ENCODE data around the gene NCBP1.
A peak's percentile ranks its signal among the peaks of the same experiment; 100 is the strongest.

Gene NCBP1

DNA sequence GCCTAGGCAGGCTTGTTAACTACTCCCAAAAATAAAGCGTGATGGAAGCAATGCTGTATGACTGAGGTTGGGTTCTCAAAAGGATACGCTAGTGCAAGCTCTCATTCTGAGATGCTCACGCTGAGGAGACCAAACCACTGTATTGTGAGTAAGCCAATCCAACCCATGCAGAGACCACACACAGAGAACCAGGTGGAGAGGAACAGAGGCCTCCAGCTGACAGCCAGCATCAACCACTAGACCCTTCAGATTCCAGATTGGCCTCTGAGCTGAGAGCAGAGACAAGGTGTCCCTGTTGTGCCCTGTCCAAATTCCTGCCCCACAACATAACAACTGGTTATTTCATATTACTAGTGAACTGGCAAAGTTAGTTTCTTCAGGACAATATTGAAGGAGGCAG is 5.0 kb upstream of the NCBP1 start:
- no peak for DNase-seq

DNA sequence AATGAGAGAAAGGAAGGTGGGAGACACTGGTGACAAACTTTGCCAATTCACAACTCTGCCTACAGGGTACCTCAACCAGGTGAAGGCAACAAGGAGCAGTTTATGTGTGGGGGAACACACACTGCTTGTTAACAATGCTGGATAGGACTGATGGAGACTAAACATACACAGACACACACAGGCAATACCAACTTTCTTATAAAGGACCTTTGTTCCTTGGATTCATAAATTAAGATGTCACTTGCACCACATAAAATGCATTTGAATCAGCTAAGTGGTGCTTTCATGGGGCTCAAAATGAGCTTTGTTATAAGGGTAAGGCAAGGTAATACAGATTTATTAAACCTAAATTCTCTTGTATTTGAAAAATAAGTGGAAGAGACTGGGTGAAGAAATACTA is 4.5 kb upstream of the NCBP1 start:
- no peak for DNase-seq

DNA sequence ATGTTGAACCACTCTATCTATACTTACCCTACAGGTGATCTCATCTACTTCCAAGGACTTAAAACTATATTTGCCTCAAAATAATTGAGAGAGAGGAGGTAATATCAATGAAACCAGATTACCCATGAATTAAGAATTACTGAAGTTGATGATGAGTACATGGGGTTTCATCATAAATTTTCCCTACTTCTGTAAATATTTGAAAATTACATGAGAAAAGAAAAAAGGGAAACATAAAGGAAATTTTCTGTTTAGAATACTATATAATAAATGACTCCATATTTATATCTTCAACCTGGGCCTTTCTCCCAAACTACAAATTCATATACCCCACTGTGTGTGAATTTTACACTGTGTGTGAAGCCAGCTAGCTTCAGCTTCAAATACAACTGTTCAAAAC is 3.0 kb upstream of the NCBP1 start:
- no peak for DNase-seq

- peak in 1 of 2 donors; percentile 21 for DNase-seq
Observed at GRCh38 chr9:97632248-97632984, 1.2 kb upstream of the NCBP1 start.

DNA sequence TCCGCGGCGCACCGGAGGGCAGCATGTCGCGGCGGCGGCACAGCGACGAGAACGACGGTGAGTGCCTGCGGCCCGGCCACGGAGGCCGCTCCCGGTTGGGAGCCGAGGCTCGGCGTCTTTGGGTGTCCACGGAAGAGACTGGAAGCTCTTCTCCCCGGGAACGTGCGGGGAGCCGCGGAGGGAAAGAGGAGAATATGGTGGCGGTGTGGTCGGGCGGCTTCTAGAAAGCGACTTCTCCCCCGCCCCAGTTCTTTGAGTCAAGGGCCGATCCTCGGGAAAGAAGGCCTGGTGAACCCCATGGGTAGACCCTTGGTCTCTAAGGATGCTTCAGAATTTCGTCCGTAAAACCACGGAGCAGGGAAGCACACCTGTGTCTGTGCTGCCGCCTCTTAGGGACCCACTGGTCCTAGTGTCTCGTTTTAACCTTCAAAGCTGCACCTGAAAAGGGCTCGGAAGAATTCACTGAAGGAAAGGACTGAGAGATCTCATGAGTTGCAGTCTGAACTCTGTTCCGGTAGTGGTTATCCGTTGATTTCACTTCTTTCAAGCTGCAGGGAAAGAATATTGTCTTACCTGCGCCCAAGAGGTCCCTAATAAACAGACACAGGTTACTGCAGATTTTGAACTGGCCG is 354 bp downstream of the NCBP1 start:
- DNase-seq: peak in 1 of 2 donors; percentile 6

GRCh38 chr9:97635026-97635425 is 1.4 kb downstream of the NCBP1 start:
- no peak for DNase-seq

DNA sequence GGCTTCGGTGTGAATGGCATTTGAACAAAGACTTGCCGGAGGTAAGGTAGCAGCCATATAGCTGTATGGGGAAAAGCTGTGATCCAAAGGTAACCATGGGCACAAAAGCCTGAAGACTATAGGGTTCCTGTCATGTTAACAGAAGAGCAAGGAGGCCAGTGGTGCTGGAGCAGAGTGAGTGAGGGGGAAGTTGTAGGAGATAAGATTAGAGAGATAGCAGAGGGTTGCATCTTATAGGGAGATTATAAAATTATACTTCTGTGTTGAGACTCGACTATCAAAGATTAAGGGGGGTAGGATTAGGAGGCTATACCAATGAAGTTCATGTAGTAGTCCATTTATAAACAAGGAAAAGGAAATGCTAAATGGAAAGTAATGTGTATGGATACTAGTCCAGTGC is 3.3 kb downstream of the NCBP1 start:
- no peak for DNase-seq

DNA sequence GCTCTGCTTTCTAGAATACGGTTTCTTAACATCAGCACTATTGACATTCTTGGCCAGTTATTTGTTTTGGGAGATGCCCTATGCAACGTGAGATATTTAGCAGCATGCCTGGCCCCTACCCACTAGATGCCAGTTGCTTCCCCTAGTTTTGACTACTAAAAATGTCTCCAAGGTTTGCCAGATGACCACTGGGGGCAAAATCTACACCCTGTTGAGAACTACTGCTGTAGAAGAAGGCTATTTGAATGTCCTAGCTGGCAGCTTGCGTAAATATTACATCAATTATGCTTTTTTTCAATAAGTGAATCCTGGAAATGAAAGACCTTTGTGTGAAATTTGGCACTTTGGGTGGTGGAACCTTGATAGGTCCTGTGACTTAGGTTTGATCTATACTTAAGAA is 5.0 kb downstream of the NCBP1 start:
- no peak for DNase-seq

DNA sequence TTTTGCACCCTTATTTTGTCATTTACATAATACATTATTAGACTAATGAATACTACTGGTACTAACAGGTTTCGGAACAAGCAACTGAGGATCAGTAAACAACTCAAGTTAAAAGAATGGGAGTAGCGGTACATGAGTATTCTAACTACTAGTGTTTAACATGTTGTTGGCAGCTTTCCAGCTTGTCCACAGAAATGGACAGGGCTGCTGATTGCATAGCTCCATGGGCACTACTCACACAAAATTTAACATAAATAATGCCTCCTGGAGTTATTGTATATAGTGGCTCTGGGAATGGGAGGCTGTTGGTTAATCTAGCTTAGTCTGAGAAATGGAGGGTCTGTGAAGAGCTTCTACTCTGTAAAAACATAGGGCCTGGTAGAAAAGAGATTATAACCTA is 6.7 kb downstream of the NCBP1 start:
- DNase-seq: no peak

- no peak for DNase-seq
Observed at GRCh38 chr9:97645720-97646119, 12.1 kb downstream of the NCBP1 start.

GRCh38 chr9:97647996-97648395 is 14.4 kb downstream of the NCBP1 start:
- DNase-seq: no peak

GRCh38 chr9:97651646-97652045 is 18.0 kb downstream of the NCBP1 start:
- DNase-seq: no peak

DNA sequence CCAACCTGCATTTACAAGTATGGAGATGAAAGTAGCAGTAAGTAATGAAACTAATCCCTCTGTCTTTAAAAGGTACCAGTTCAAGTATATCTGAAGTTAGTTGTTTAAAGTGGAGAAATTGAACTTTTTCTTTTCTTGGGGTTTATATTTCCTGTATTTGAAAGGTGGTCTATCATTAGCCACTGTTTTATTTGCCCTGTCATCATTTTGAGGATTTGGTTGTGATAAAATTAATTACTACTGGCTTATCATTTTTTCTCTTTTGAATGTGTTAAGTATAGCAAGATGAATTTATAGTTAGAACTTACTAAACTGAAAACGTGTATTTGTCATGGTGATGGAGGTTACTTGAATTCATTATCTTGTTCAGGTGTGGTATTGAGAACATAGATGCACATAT is 25.1 kb downstream of the NCBP1 start:
- no peak for DNase-seq

- no peak for DNase-seq
Observed at GRCh38 chr9:97659771-97660170, 26.1 kb downstream of the NCBP1 start.

GRCh38 chr9:97660340-97660739 is 26.7 kb downstream of the NCBP1 start:
- no peak for DNase-seq

- no peak for DNase-seq
Observed at GRCh38 chr9:97660847-97661246, 27.2 kb downstream of the NCBP1 start.

DNA sequence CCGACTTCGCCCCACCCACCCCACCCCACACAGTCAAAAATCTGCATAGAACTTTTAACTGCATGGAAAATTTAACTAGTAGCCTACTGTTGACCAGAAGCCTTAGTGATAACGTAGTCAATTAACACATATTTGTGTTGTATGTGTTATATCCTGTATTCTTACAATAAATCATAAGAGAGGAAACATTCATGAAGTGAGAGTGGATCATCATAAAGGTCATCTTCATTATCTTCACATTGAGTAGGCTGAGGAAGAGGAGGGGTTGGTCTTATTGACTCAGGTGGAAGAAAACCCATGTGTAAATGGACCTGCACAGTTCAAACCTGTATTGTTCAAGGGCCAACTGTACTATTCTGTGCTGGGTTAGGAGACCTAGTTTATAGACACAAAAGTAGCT is 32.1 kb downstream of the NCBP1 start:
- DNase-seq: no peak

- no peak for DNase-seq
Observed at GRCh38 chr9:97666907-97667686, 33.5 kb downstream of the NCBP1 start.

- no peak for DNase-seq
Observed at GRCh38 chr9:97668485-97668884, 34.9 kb downstream of the NCBP1 start.

GRCh38 chr9:97670586-97670985 is 37.0 kb downstream of the NCBP1 start:
- no peak for DNase-seq

GRCh38 chr9:97672403-97672802 is 38.8 kb downstream of the NCBP1 start:
- DNase-seq: no peak

GRCh38 chr9:97673922-97674321 is 40.3 kb downstream of the NCBP1 start:
- DNase-seq: no peak

DNA sequence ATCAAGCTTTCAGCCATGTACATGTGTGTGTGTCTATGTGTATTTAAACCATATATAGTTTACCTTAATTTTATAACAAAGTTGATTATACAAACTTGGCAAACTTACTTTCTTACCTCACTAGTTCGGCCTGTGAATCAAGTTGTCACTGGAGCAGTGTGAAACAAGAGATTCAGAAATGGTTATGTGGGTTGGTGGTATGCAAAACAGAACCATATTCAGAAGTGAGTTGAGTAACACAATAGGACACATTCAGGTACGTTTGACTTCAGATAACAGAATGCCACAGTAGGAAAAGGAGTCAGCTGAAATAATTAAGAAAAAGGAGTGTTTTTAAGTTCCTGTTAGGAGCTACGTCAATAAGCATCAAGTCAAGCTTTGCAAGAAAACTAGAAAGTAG is 42.0 kb downstream of the NCBP1 start:
- DNase-seq: no peak

DNA sequence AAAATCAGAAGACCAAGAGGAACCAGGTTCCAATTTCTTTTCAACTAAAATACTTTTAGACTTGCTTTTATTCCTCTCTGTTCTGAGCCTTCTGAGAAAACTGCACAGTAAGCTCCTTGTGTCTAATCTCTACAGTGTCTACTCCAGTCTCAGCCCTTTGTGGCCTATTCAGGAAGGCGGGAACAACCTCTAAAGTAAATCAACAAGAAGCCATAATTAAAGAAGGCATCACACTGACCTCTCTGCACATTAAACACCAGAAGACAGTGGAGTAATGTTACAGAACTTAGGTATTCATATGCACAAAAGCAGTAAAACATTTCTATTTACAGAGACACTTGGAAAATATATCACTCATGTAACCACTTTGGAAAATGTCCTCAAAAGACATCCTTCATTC is 48.6 kb downstream of the NCBP1 start:
- DNase-seq: no peak

Data from stimulated activated CD4-positive, alpha-beta T cell treated with anti-CD3 and anti-CD28 coated beads, Interleukin-2, amount 100 ng/mL, for 48 hours (primary cell).